ENCODE measurements around the gene DDHD1.

DDHD1 gene

GRCh38 chr14:53019406-53019805 is 133.7 kb downstream of the DDHD1 start:
- no peak overlapping the region for H3K4me3 ChIP-seq (ENCODE audit: low read depth, low read length)
- ChIA-PET CTCF (interaction anchor here (0.6 to 1.3 kb wide), 2 partner anchors 8 to 22 kb away, joined by 3 to 5 read pairs; no protein-coding TSS in a partner anchor), POLR2A (no interaction called here)
- no peak overlapping the region for H3K27ac ChIP-seq (ENCODE audit: extremely low read depth, low read depth, low read length)
- no peaks in the 10 kb centered on the region for H3K4me1 ChIP-seq (ENCODE audit: control insufficient read depth, insufficient read depth, low read length)
- H3K9me3 ChIP-seq (ENCODE audit: control insufficient read depth, insufficient read depth, low read depth, low read length) = no peaks in the 10 kb centered on the region
- H3K36me3 ChIP-seq (ENCODE audit: control insufficient read depth in 2 of 2, insufficient read depth in 1 of 2, low read length in 2 of 2) = no peaks in the 10 kb centered on the region
- no peak for TF ChIP-seq HOXA7 (CRISPR knock-in tag; IDR thresholded peaks at IDR 0.05; ENCODE audit: borderline replicate concordance)
- TF ChIP-seq ZNF19 (tag by site-specific recombination; IDR thresholded peaks at IDR 0.05; ENCODE audit: low read depth) = no peak
- TF ChIP-seq ZNF133 (tag by site-specific recombination; IDR thresholded peaks at IDR 0.05) = no peak
- TF ChIP-seq ZNF501 (tag by site-specific recombination; IDR thresholded peaks at IDR 0.05) = no peak

GRCh38 chr14:53017837-53018236 is 135.3 kb downstream of the DDHD1 start:
- ChIA-PET POLR2A (no interaction called here), CTCF (no interaction called here)
- Histone ChIP-seq H3K27ac (ENCODE audit: extremely low read depth, low read depth, low read length) (no peak overlapping the region), H3K4me3 (ENCODE audit: low read depth, low read length) (no peak overlapping the region), H3K9me3 (ENCODE audit: control insufficient read depth, insufficient read depth, low read depth, low read length) (no peaks in the 10 kb centered on the region), H3K36me3 (ENCODE audit: control insufficient read depth in 2 of 2, insufficient read depth in 1 of 2, low read length in 2 of 2) (no peaks in the 10 kb centered on the region), H3K4me1 (ENCODE audit: control insufficient read depth, insufficient read depth, low read length) (no peaks in the 10 kb centered on the region)
- no peak for TF ChIP-seq ZNF112 (tag by site-specific recombination; IDR thresholded peaks at IDR 0.05)
- no peak for TF ChIP-seq ZBTB48 (tag by site-specific recombination; IDR thresholded peaks at IDR 0.05)
- no peak for TF ChIP-seq ZBTB21 (tag by site-specific recombination; IDR thresholded peaks at IDR 0.05)
- no peak for TF ChIP-seq ZNF777 (tag by site-specific recombination; IDR thresholded peaks at IDR 0.05; ENCODE audit: borderline replicate concordance)
- no peak for TF ChIP-seq MYNN (tag by site-specific recombination; IDR thresholded peaks at IDR 0.05; ENCODE audit: borderline replicate concordance)

GRCh38 chr14:53016919-53017318 is 136.2 kb downstream of the DDHD1 start:
- Histone ChIP-seq H3K4me3 (ENCODE audit: low read depth, low read length) (no peak overlapping the region), H3K36me3 (ENCODE audit: control insufficient read depth in 2 of 2, insufficient read depth in 1 of 2, low read length in 2 of 2) (no peaks in the 10 kb centered on the region), H3K4me1 (ENCODE audit: control insufficient read depth, insufficient read depth, low read length) (no peaks in the 10 kb centered on the region), H3K9me3 (ENCODE audit: control insufficient read depth, insufficient read depth, low read depth, low read length) (no peaks in the 10 kb centered on the region), H3K27ac (ENCODE audit: extremely low read depth, low read depth, low read length) (no peak overlapping the region)
- POLR2A ChIA-PET = no interaction called here
- TF ChIP-seq KLF1 (tag by site-specific recombination; IDR thresholded peaks at IDR 0.05) = no peak
- no peak for TF ChIP-seq HIC1 (tag by site-specific recombination; IDR thresholded peaks at IDR 0.05)
- TF ChIP-seq OVOL3 (tag by site-specific recombination; IDR thresholded peaks at IDR 0.05) = no peak
- TF ChIP-seq ZNF776 (tag by site-specific recombination; IDR thresholded peaks at IDR 0.05; ENCODE audit: borderline replicate concordance) = no peak
- no peak for TF ChIP-seq ZSCAN4 (tag by site-specific recombination; IDR thresholded peaks at IDR 0.05)
- TF ChIP-seq ZNF18 (tag by site-specific recombination; IDR thresholded peaks at IDR 0.05) = no peak
- no peak for TF ChIP-seq ZNF155 (tag by site-specific recombination; IDR thresholded peaks at IDR 0.05)
- no peak for TF ChIP-seq ZSCAN16 (tag by site-specific recombination; IDR thresholded peaks at IDR 0.05)
- no peak for TF ChIP-seq ZNF785 (tag by site-specific recombination; IDR thresholded peaks at IDR 0.05)
- no peak for TF ChIP-seq GLI2 (tag by site-specific recombination; IDR thresholded peaks at IDR 0.05; ENCODE audit: borderline replicate concordance, low read depth)
- no peak for TF ChIP-seq ZNF544 (tag by site-specific recombination; IDR thresholded peaks at IDR 0.05)
- no peak for TF ChIP-seq SALL2 (tag by site-specific recombination; IDR thresholded peaks at IDR 0.05; ENCODE audit: borderline replicate concordance)
- no peak for TF ChIP-seq TCF7L2 (IDR thresholded peaks at IDR 0.05; ENCODE audit: borderline replicate concordance, low read depth, low read length)
- no peak for TF ChIP-seq ZNF610 (tag by site-specific recombination; IDR thresholded peaks at IDR 0.05; ENCODE audit: borderline replicate concordance)
- no peak for TF ChIP-seq PRDM1 (tag by site-specific recombination; IDR thresholded peaks at IDR 0.05)
- TF ChIP-seq ZNF513 (tag by site-specific recombination; IDR thresholded peaks at IDR 0.05) = no peak
- TF ChIP-seq ZNF558 (tag by site-specific recombination; IDR thresholded peaks at IDR 0.05) = no peak
- TF ChIP-seq ZNF600 (tag by site-specific recombination; IDR thresholded peaks at IDR 0.05) = no peak
- TF ChIP-seq BCL11A (tag by site-specific recombination; IDR thresholded peaks at IDR 0.05; ENCODE audit: low read depth) = no peak
- TF ChIP-seq ZNF571 (tag by site-specific recombination; IDR thresholded peaks at IDR 0.05) = no peak
- CTCF ChIA-PET = interaction anchor here (0.7 kb wide), 1 partner anchor 981 kb away, joined by 3 read pairs; no protein-coding TSS in a partner anchor
